Mucosa of rectum (tissue), 2 donors: ENCODE data around the gene DYNC2H1.
"Not testable (repeated sequence)": the region's sequence is repeated elsewhere in the genome, so short reads cannot be mapped to it uniquely, and the experiment has no call there.

Source experiments
- H3K27ac ChIP-seq, 2 donors: one replicate each; pipeline ENCODE4 v1.7.0; 2013; ENCODE audit warnings: inconsistent platforms in 2 of 2, low read depth in 2 of 2, low read length in 2 of 2
- H3K27me3 ChIP-seq, 2 donors: one replicate each; pipeline ENCODE4 v1.7.0; 2013; ENCODE audit warnings: low read length in 2 of 2; ENCODE audit not compliant: control insufficient read depth in 2 of 2, insufficient read depth in 2 of 2
- H3K36me3 ChIP-seq, 2 donors: one replicate each; pipeline ENCODE4 v1.7.0; 2013; ENCODE audit warnings: low read length in 2 of 2; ENCODE audit not compliant: control insufficient read depth in 2 of 2, insufficient read depth in 2 of 2
- H3K4me1 ChIP-seq, 2 donors: one replicate each; pipeline ENCODE4 v1.7.0; 2013; ENCODE audit warnings: low read length in 2 of 2, mild to moderate bottlenecking in 1 of 2; ENCODE audit not compliant: control insufficient read depth in 2 of 2, insufficient read depth in 2 of 2
- H3K4me3 ChIP-seq, 2 donors: one replicate each; pipeline ENCODE4 v1.7.0; 2013; ENCODE audit warnings: low read length in 2 of 2
- H3K9ac ChIP-seq, 2 donors: one replicate each; pipeline ENCODE4 v1.7.0; 2013; ENCODE audit warnings: low read length in 2 of 2, low read depth in 1 of 2, mild to moderate bottlenecking in 1 of 2
- H3K9me3 ChIP-seq, 2 donors: one replicate each; pipeline ENCODE4 v1.7.0; 2013; ENCODE audit warnings: low read length in 2 of 2; ENCODE audit not compliant: control insufficient read depth in 2 of 2
- donor health status: healthy.
- donor health status: Normal muscosa, but diverticular disease.

DYNC2H1 gene

DNA sequence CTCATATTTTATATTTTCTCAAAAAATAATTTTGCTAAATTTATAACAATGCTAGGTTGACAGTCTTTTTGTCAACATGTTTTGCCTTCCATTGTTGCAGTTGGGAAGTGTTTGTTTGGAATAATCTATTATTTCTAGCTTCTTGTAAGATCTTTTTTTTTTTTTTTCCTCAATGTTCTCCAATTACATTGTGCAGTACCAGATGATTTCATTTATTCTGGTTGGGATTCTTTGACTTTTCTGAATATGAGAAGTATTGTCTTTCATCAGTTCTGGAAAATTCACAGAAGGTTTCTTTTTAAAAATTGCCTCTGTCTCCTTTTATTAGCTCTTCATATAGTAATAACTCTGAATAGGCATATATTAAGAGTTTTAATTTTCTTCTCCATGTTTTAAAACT lies 245.4 kb downstream of the DYNC2H1 start:
- H3K27ac ChIP-seq, result no peak overlapping the region
- H3K27me3 ChIP-seq, result no peaks in the 10 kb centered on the region
- H3K36me3 ChIP-seq, result no peaks in the 10 kb centered on the region
- no peak overlapping the region for H3K4me3 ChIP-seq
- no peak overlapping the region for H3K9ac ChIP-seq
- no peaks in the 10 kb centered on the region for H3K9me3 ChIP-seq
- no peaks in the 10 kb centered on the region for H3K4me1 ChIP-seq

DNA sequence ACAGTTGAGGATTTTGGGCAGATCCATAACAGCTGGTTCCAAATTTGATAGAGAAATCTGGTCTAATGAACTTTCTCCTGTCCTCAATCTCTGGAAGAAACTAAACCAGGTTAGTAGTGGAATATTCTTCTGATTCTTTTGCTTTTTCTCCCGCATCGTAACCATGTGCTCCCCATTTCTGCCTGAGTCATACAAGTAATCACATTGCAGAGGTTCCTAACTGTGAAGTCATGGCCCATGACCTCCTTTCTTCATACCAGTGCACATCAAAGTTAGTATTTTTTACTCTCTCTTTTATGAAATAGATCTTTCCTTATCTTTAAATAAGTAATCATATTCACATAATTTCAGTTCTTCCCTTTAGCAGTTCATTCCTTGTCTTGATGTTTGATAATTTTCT lies 249.0 kb downstream of the DYNC2H1 start:
- Histone ChIP-seq H3K27ac (no peak overlapping the region), H3K9me3 (no peaks in the 10 kb centered on the region), H3K9ac (no peak overlapping the region), H3K4me3 (no peak overlapping the region), H3K4me1 (no peaks in the 10 kb centered on the region), H3K27me3 (no peaks in the 10 kb centered on the region), H3K36me3 (no peaks in the 10 kb centered on the region)

DNA sequence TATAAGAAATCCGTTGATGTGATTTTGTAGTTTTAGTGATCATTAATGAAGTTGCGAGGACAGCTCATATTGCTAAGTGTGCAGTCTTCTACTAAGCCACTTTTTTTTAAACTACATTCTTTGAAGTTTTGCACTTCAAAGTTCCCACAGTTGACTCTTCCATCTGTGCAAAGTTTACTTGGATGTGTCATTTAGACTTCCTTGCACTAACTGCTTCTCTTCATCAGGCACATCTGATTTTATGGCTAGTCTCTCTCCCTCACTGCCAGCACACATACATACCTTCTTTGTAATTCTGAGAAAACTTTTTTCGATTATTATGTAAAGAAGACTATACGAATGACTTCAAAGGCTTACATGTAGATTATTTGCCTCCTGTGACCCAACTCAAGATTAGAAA lies 250.0 kb downstream of the DYNC2H1 start:
- H3K27me3 ChIP-seq, result no peaks in the 10 kb centered on the region
- H3K36me3 ChIP-seq, result no peaks in the 10 kb centered on the region
- no peak overlapping the region for H3K9ac ChIP-seq
- no peaks in the 10 kb centered on the region for H3K9me3 ChIP-seq
- H3K27ac ChIP-seq, result no peak overlapping the region
- no peaks in the 10 kb centered on the region for H3K4me1 ChIP-seq
- no peak overlapping the region for H3K4me3 ChIP-seq

DNA sequence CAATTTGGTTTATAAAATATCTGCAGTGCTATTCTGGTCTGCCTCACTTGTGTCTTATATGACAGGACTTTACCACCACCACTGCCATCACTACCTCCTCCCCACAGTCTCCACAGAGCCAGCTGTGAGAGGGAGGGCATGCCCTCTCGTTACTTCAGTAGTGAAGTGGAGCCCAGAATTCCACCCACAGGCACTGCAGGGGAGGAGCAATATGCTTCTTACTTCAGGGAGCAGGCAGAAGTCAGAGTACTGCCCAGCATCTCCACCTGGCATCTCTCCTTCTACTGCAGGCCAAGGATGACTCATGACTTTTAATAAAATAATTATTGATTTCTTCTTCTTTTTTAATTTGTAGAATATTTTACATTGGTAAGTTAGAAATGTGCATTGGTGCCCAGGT lies 255.5 kb downstream of the DYNC2H1 start:
- H3K36me3 ChIP-seq, result no peaks in the 10 kb centered on the region
- H3K9me3 ChIP-seq, result no peaks in the 10 kb centered on the region
- no peaks in the 10 kb centered on the region for H3K27me3 ChIP-seq

DNA sequence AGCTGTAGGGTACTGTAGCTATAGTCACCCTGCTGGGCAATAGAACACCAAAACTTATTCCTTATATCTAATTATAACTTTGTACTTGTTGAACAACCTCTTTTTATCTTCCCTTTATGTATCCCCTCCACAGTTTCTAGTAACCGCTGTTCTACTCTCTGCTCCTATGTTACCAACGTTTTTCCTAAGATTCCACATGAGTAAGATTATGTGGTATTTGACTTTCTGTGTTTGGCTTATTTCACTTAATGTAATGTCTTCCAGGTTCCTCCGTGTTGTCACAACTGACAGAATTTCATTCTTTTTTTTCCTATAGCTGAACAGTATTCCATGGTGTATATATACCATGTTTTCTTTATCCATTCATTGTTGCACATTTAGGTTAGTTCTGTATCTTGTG lies 258.4 kb downstream of the DYNC2H1 start:
- Histone ChIP-seq H3K4me1 (no peaks in the 10 kb centered on the region), H3K27me3 (no peaks in the 10 kb centered on the region), H3K9ac (no peak overlapping the region), H3K4me3 (no peak overlapping the region), H3K36me3 (no peaks in the 10 kb centered on the region), H3K9me3 (no peaks in the 10 kb centered on the region), H3K27ac (no peak overlapping the region)

More for the DNA sequence above, 255.5 kb downstream of the DYNC2H1 start:
- H3K27ac ChIP-seq, result no peak overlapping the region
- no peak overlapping the region for H3K9ac ChIP-seq
- H3K4me3 ChIP-seq, result no peak overlapping the region
- no peaks in the 10 kb centered on the region for H3K4me1 ChIP-seq

DNA sequence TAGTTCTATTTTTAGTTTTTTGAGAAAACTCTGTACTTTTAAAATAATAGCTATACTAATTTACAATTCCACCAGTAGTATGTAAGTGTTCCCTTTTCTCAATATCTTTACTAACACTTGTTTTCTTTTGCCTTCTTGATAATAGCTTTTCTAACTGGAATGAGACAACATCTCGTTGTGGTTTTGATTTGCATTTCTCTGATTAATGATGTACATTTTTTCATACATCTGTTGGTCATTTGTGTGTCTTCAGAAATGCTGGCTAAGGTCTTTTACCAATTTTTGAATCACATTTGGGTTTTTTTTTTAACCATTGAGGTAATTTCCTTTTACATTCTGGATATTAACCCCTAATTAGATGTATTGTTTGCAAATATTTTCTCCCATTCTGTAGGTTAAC lies 258.9 kb downstream of the DYNC2H1 start:
- H3K27ac ChIP-seq, result no peak overlapping the region
- no peaks in the 10 kb centered on the region for H3K9me3 ChIP-seq
- H3K4me3 ChIP-seq, result no peak overlapping the region
- no peaks in the 10 kb centered on the region for H3K36me3 ChIP-seq
- no peak overlapping the region for H3K9ac ChIP-seq
- H3K27me3 ChIP-seq, result no peaks in the 10 kb centered on the region
- H3K4me1 ChIP-seq, result no peaks in the 10 kb centered on the region

DNA sequence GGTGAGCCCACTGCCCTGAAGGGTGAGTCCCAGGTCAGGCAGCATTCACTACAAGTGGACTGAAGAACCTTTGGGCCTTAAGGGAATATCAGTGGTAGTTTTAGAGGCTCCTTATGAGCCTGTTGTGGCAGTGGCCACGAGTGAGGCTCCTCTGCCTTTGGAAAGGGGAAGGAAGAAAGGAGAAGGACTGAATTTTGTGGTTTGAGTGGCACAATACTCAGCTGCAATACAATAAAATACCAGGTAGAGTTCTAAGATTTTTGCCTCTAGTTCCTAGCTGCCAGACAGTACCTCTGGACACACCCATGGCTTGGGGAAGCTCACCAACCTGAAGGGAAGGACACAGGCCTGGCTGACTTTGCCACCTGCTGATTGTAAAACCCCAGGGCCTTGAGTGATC lies 260.9 kb downstream of the DYNC2H1 start:
- Histone ChIP-seq H3K27me3 (no peaks in the 10 kb centered on the region), H3K4me3 (no peak overlapping the region), H3K9me3 (no peaks in the 10 kb centered on the region), H3K27ac (no peak overlapping the region), H3K36me3 (no peaks in the 10 kb centered on the region), H3K9ac (no peak overlapping the region), H3K4me1 (no peaks in the 10 kb centered on the region)

DNA sequence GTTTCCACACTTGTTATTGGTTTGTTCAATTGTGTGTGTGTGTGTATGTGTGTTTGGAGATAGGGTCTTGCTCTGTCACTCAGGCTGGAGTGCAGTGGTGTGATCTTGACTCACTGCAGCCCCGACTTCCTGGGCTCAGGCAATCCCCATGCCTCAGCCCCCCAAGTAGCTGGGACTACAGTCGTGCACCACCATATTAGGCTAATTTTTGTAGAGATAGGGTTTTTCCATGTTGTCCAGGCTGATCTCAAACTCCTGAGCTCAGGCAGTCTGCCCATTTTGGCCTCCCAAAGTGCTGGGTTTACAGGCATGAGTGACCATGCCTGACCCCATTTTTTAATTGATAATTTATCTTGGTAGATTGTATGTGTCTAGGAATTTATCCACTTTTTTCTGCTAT lies 263.7 kb downstream of the DYNC2H1 start:
- H3K36me3 ChIP-seq, result no peaks in the 10 kb centered on the region

DNA sequence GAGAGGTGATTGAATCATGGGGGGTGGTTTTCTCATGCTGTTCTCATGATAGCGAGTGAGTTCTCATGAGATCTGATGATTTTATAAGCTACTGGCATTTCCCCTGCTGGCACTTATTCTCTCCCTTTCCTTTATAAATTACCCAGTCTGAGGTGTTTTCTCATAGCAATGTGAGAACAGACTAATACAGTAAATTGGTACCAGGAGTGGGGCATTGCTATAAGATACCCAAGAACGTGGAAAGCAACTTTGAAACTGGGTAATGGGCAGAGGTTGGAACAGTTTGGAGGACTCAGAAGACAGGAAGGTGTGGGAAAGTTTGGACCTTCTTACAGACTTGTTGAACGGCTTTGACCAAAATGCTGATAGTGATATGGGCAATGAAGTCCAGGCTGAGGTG lies 265.0 kb downstream of the DYNC2H1 start:
- H3K36me3 ChIP-seq, H3K4me3 ChIP-seq, H3K9me3 ChIP-seq, H3K9ac ChIP-seq, H3K4me1 ChIP-seq, H3K27ac ChIP-seq, H3K27me3 ChIP-seq: not testable (repeated sequence)

More for the DNA sequence above, 263.7 kb downstream of the DYNC2H1 start:
- H3K9ac ChIP-seq, result no peak overlapping the region
- no peaks in the 10 kb centered on the region for H3K9me3 ChIP-seq
- no peaks in the 10 kb centered on the region for H3K27me3 ChIP-seq
- H3K27ac ChIP-seq, result no peak overlapping the region
- H3K4me3 ChIP-seq, result no peak overlapping the region
- no peaks in the 10 kb centered on the region for H3K4me1 ChIP-seq

DNA sequence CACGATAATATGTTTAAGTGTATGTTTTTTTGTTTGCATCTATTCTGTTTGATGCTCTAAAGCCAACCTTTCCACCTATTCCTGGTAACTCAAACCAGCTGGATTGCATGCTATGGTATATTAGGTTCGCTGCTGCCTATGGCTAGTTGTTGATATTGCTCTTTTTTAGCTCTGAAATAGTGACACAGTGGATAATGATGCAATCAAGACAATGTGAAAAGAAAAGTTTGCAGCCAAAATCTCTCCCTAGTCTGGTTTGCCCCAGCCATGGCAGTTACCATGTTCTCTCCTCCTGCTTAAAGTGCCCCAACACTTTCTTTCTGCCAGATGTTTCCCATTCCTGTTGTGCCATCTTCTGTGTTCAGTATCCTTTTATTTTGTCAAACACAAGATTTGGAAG lies 269.7 kb downstream of the DYNC2H1 start:
- H3K4me1 ChIP-seq, result no peaks in the 10 kb centered on the region
- H3K36me3 ChIP-seq, result no peaks in the 10 kb centered on the region
- no peak overlapping the region for H3K9ac ChIP-seq
- no peak overlapping the region for H3K27ac ChIP-seq
- H3K27me3 ChIP-seq, result no peaks in the 10 kb centered on the region
- H3K4me3 ChIP-seq, result no peak overlapping the region
- no peaks in the 10 kb centered on the region for H3K9me3 ChIP-seq

DNA sequence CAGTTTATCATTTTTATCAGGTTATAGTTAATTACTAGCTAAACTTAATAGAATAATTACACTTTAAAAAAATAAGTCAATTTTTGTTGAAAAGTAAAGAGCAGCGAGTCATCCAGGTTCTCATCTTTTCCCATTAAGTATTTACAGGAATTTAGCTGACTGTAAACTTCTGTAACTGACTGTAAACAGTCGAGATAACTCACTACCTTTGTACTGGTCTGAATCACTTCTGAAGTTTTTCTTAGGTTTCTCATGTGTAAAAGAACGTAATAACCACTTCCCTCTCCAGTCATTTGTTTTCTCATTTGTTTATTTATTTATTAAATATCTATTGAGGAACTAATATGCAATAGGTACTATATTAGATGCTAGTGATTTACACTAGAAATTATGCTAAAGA lies 270.8 kb downstream of the DYNC2H1 start:
- Histone ChIP-seq H3K36me3 (no peaks in the 10 kb centered on the region), H3K4me3 (no peak overlapping the region)

More for the DNA sequence above, 270.8 kb downstream of the DYNC2H1 start:
- no peaks in the 10 kb centered on the region for H3K4me1 ChIP-seq
- no peak overlapping the region for H3K27ac ChIP-seq
- no peak overlapping the region for H3K9ac ChIP-seq
- H3K27me3 ChIP-seq, result no peaks in the 10 kb centered on the region
- H3K9me3 ChIP-seq, result no peaks in the 10 kb centered on the region
